Thyroid gland (tissue), 4 donors: Measurements from ENCODE around the gene TOX3.

Experiments used
- CTCF ChIP-seq, 6 experiments: fragments of 200-600 bp in 3 of 6; fragments of 450-650 bp in 3 of 6; sonication (generic) in 3 of 6; IDR thresholded peaks; one replicate each; pipeline ENCODE4 v1.5.1; 2016 to 2019; ENCODE audit warnings: antibody characterized with exemption in 6 of 6, mild to moderate bottlenecking in 2 of 6, inconsistent platforms in 1 of 6, moderate library complexity in 1 of 6
- POLR2A ChIP-seq, 2 donors: fragments of 450-650 bp; IDR thresholded peaks; one replicate each; pipeline ENCODE4 v1.6.1; 2017; ENCODE audit warnings: antibody characterized with exemption in 2 of 2, mild to moderate bottlenecking in 2 of 2, moderate library complexity in 1 of 2

DNA sequence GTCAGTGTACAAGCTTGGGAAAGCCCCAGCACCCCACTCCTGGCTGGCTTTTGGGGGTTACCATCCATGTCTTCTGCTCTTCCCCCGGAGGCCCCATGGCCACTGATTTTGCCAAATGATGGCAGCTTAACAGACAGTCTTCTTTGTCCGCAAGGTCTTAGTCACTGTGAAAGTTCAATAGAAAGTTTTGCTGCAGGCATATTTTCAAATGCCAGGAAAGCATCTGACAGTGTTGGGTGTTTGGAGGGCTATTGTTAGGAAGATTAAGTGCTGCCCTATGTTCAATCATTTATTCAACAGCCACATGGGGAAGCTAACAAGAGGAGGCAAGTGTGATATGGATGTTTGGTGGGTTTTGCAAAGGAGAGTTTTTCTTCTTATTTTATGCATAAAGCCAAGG lies 122.4 kb downstream of the TOX3 start:
- TF ChIP-seq POLR2A (IDR thresholded peaks at IDR 0.05) (no peak), CTCF (IDR thresholded peaks at IDR 0.05) (no peak)
